SK-N-MC (cell line): Measurements from ENCODE around the gene LRRC4B.

Experiments
- DNase-seq: peaks from one replicate; pipeline ENCODE4 v3.0.0-alpha.2; 2011; ENCODE audit warnings: low read depth, low spot score
- H3K27ac ChIP-seq: fragments of 200-600 bp; sonication (generic); 2 replicates; pipeline ENCODE4 v1.5.1; 2016; ENCODE audit warnings: mixed run types
- H3K36me3 ChIP-seq: fragments of 200-600 bp; sonication (generic); 2 replicates; pipeline ENCODE4 v1.6.1; 2017; ENCODE audit warnings: antibody characterized with exemption, low read length, mixed read lengths; ENCODE audit not compliant: insufficient read depth
- H3K4me3 ChIP-seq: fragments of 200-600 bp; sonication (generic); 2 replicates; pipeline ENCODE4 v1.5.1; 2016
- H3K9ac ChIP-seq: fragments of 200-600 bp; sonication (generic); 2 replicates; pipeline ENCODE4 v1.8.0; 2017; ENCODE audit warnings: mixed run types, mixed read lengths; ENCODE audit not compliant: insufficient read length
- H3K9me3 ChIP-seq: fragments of 200-600 bp; sonication (generic); 2 replicates; pipeline ENCODE4 v1.6.1; 2017; ENCODE audit warnings: low read depth, mild to moderate bottlenecking, antibody characterized with exemption, low read length, moderate library complexity, mixed read lengths
- EZH2 ChIP-seq: fragments of 200-600 bp; sonication (generic); IDR thresholded peaks from one replicate; pipeline ENCODE4 v1.6.1; 2017; ENCODE audit warnings: antibody characterized with exemption
- FOXP2 ChIP-seq: optimal IDR thresholded peaks from 2 replicates; pipeline ENCODE3; 2011; ENCODE audit warnings: mild to moderate bottlenecking, moderate library complexity; ENCODE audit not compliant: insufficient read depth; ENCODE audit errors: extremely low read length, control extremely low read depth
- POLR2AphosphoS5 ChIP-seq: IDR thresholded peaks from 2 replicates; pipeline ENCODE4 v1.6.1; 2012; ENCODE audit warnings: mild to moderate bottlenecking, low read depth, low read length, borderline replicate concordance

The LRRC4B gene

GRCh38 chr19:50492303-50493052 is 75.8 kb downstream of the LRRC4B start:
- H3K4me3 ChIP-seq: no peak overlapping the region
- no peaks in the 10 kb centered on the region for H3K36me3 ChIP-seq
- no peak overlapping the region for H3K9ac ChIP-seq
- no peaks in the 10 kb centered on the region for H3K9me3 ChIP-seq
- DNase-seq: no peak
- no peak for TF ChIP-seq EZH2
- TF ChIP-seq POLR2AphosphoS5: no peak
- no peak overlapping the region for H3K27ac ChIP-seq

GRCh38 chr19:50490991-50491472 is 77.2 kb downstream of the LRRC4B start:
- Histone ChIP-seq H3K36me3 (no peaks in the 10 kb centered on the region), H3K9ac (no peak overlapping the region), H3K27ac (no peak overlapping the region), H3K9me3 (no peaks in the 10 kb centered on the region), H3K4me3 (no peak overlapping the region)
- no peak for DNase-seq
- TF ChIP-seq FOXP2: no peak
- no peak for TF ChIP-seq EZH2
- no peak for TF ChIP-seq POLR2AphosphoS5

GRCh38 chr19:50490411-50490811 is 77.8 kb downstream of the LRRC4B start:
- H3K36me3 ChIP-seq: no peaks in the 10 kb centered on the region
- DNase-seq: no peak
- no peaks in the 10 kb centered on the region for H3K9me3 ChIP-seq
- no peak overlapping the region for H3K4me3 ChIP-seq
- TF ChIP-seq EZH2 (no peak), FOXP2 (no peak), POLR2AphosphoS5 (no peak)
- no peak overlapping the region for H3K27ac ChIP-seq
- H3K9ac ChIP-seq: no peak overlapping the region

GRCh38 chr19:50489461-50490011 is 78.7 kb downstream of the LRRC4B start:
- no peak overlapping the region for H3K9ac ChIP-seq
- H3K4me3 ChIP-seq: no peak overlapping the region
- TF ChIP-seq EZH2: no peak
- TF ChIP-seq FOXP2: no peak
- no peak for TF ChIP-seq POLR2AphosphoS5
- no peak for DNase-seq
- no peak overlapping the region for H3K27ac ChIP-seq
- no peaks in the 10 kb centered on the region for H3K9me3 ChIP-seq
- H3K36me3 ChIP-seq: no peaks in the 10 kb centered on the region

GRCh38 chr19:50488389-50489194 is 79.6 kb downstream of the LRRC4B start:
- Histone ChIP-seq H3K4me3 (no peak overlapping the region), H3K9ac (no peak overlapping the region), H3K27ac (no peak overlapping the region), H3K9me3 (no peaks in the 10 kb centered on the region), H3K36me3 (no peaks in the 10 kb centered on the region)
- no peak for DNase-seq
- TF ChIP-seq EZH2 (no peak), POLR2AphosphoS5 (no peak), FOXP2 (no peak)

GRCh38 chr19:50486823-50487515 is 81.3 kb downstream of the LRRC4B start:
- Histone ChIP-seq H3K36me3 (no peaks in the 10 kb centered on the region), H3K9me3 (no peaks in the 10 kb centered on the region), H3K27ac (no peak overlapping the region), H3K4me3 (no peak overlapping the region), H3K9ac (no peak overlapping the region)
- TF ChIP-seq EZH2: no peak
- TF ChIP-seq FOXP2: no peak
- no peak for TF ChIP-seq POLR2AphosphoS5
- no peak for DNase-seq

GRCh38 chr19:50485284-50485955 is 82.8 kb downstream of the LRRC4B start:
- Histone ChIP-seq H3K9me3 (no peaks in the 10 kb centered on the region), H3K36me3 (no peaks in the 10 kb centered on the region), H3K9ac (no peak overlapping the region), H3K27ac (no peak overlapping the region), H3K4me3 (no peak overlapping the region)
- no peak for DNase-seq
- TF ChIP-seq POLR2AphosphoS5: no peak
- no peak for TF ChIP-seq EZH2
- TF ChIP-seq FOXP2: no peak
